Left ventricle myocardium superior (tissue), 1 donor: ENCODE data around the gene DLGAP1. TPM values are rescaled to one million over a fixed set of nuclear protein-coding genes. Genes with fewer than 3 reads are reported as not detected.
"Not testable (repeated sequence)": the region's sequence is repeated elsewhere in the genome, so short reads cannot be mapped to it uniquely, and the experiment has no call there.

Experiments
- ATAC-seq: fragments of 200-7000 bp; cut with Tn5 transposase; one replicate; pipeline ENCODE4 v1.9.1; 2020; ENCODE audit warnings: mild to moderate bottlenecking, moderate library complexity
- DNase-seq: peaks from one replicate; pipeline ENCODE4 v3.0.0-alpha.2; 2020
- intact Hi-C: fragments of 100-400 bp; cut with micrococcal nuclease; formaldehyde crosslinking; loops from one replicate; pipeline ENCODE4 v1.11.0; 2022
- total RNA-seq: library from RNA; stranded (reverse); fragmentation: NEBNext Ultra II Directional; extraction: Animal tissue kit (Norgen Biotek cat#: 25700); gene quantifications from one replicate; pipeline ENCODE4 v1.2.1, GENCODE V29; 2021
- donor health status: DM: no; HTN: yes; CAD: no; lungs with severe emphysema.

Gene DLGAP1
- total RNA-seq, 1 donor from 2014 or later: not detected

GRCh38 chr18:3653851-3654441 lies 801.2 kb downstream of the DLGAP1 start:
- intact Hi-C loops: no loop called here
- DNase-seq (no peak), ATAC-seq (no peak)

GRCh38 chr18:3653263-3653850 lies 801.8 kb downstream of the DLGAP1 start:
- intact Hi-C loops: no loop called here
- no peak for DNase-seq
- no peak for ATAC-seq

- ATAC-seq: peak; percentile 88
- DNase-seq: no peak
- intact Hi-C loops: no loop called here
Observed at GRCh38 chr18:3652380-3653262, 802.5 kb downstream of the DLGAP1 start.

GRCh38 chr18:3651266-3651665 lies 803.8 kb downstream of the DLGAP1 start:
- intact Hi-C loops: no loop called here
- DNase-seq (no peak), ATAC-seq (no peak)

- intact Hi-C loops, ATAC-seq, DNase-seq: not testable (repeated sequence)
Observed at GRCh38 chr18:3650521-3651042, 804.5 kb downstream of the DLGAP1 start.

GRCh38 chr18:3649633-3650426 lies 805.3 kb downstream of the DLGAP1 start:
- DNase-seq (no peak), ATAC-seq (peak; percentile 53)
- intact Hi-C loops: no loop called here

- intact Hi-C loops: no loop called here
- ATAC-seq: no peak
Observed at GRCh38 chr18:3649135-3649632, 805.9 kb downstream of the DLGAP1 start.

GRCh38 chr18:3648641-3649040 lies 806.5 kb downstream of the DLGAP1 start:
- no peak for ATAC-seq
- intact Hi-C loops: no loop called here

More at GRCh38 chr18:3649135-3649632, 805.9 kb downstream of the DLGAP1 start:
- no peak for DNase-seq

GRCh38 chr18:3648200-3648599 lies 806.9 kb downstream of the DLGAP1 start:
- no peak for DNase-seq
- no peak for ATAC-seq
- intact Hi-C loops: no loop called here

More at GRCh38 chr18:3648641-3649040, 806.5 kb downstream of the DLGAP1 start:
- no peak for DNase-seq

GRCh38 chr18:3647636-3648035 lies 807.5 kb downstream of the DLGAP1 start:
- intact Hi-C loops: no loop called here
- DNase-seq: no peak
- no peak for ATAC-seq

GRCh38 chr18:3645384-3646156 lies 809.5 kb downstream of the DLGAP1 start:
- ATAC-seq: no peak
- intact Hi-C loops: no loop called here
- DNase-seq: no peak

GRCh38 chr18:3634250-3634939 lies 820.7 kb downstream of the DLGAP1 start:
- no peak for DNase-seq
- intact Hi-C loops: no loop called here
- no peak for ATAC-seq

- ATAC-seq (no peak), DNase-seq (no peak)
- intact Hi-C loops: no loop called here
Observed at GRCh38 chr18:3631887-3632286, 823.2 kb downstream of the DLGAP1 start.

GRCh38 chr18:3626929-3627458 lies 828.1 kb downstream of the DLGAP1 start:
- ATAC-seq (no peak), DNase-seq (no peak)
- intact Hi-C loops: no loop called here

GRCh38 chr18:3625742-3626091 lies 829.4 kb downstream of the DLGAP1 start:
- DNase-seq (no peak), ATAC-seq (no peak)
- intact Hi-C loops: no loop called here

GRCh38 chr18:3624935-3625741 lies 830.0 kb downstream of the DLGAP1 start:
- intact Hi-C loops: no loop called here
- ATAC-seq (peak; percentile 24), DNase-seq (no peak)

- ATAC-seq: no peak
Observed at GRCh38 chr18:3624546-3624934, 830.6 kb downstream of the DLGAP1 start.

More at GRCh38 chr18:3624546-3624934, 830.6 kb downstream of the DLGAP1 start:
- intact Hi-C loops: no loop called here
- DNase-seq: no peak
